GM15510 (cell line): ENCODE data around the gene SLX4.

Experiments
- POLR2A ChIP-seq: IDR thresholded peaks from 3 replicates; pipeline ENCODE4 v1.6.1; 2011; ENCODE audit warnings: borderline replicate concordance; ENCODE audit not compliant: insufficient read length; ENCODE audit errors: extremely low read depth

SLX4 gene

GRCh38 chr16:3611146-3611975 lies at the start of gene SLX4:
SLX4 (minus strand) TSS chr16:3611606; CDS start chr16:3608964, 2,642 bp downstream.
- peak; percentile 93 for TF ChIP-seq POLR2A

- no peak for TF ChIP-seq POLR2A
Measured at GRCh38 chr16:3659251-3659650, 47.8 kb upstream of the SLX4 start.

GRCh38 chr16:3656491-3657468 lies 45.4 kb upstream of the SLX4 start:
- no peak for TF ChIP-seq POLR2A

GRCh38 chr16:3655396-3656159 lies 44.2 kb upstream of the SLX4 start:
- no peak for TF ChIP-seq POLR2A

- no peak for TF ChIP-seq POLR2A
Measured at GRCh38 chr16:3655030-3655395, 43.6 kb upstream of the SLX4 start.

- TF ChIP-seq POLR2A: no peak
Measured at GRCh38 chr16:3654249-3654991, 43.0 kb upstream of the SLX4 start, which contains the start of gene DNASE1. DNASE1 (plus strand) TSS chr16:3654691; CDS start chr16:3655374, 683 bp downstream.

GRCh38 chr16:3652373-3653195 lies 41.2 kb upstream of the SLX4 start:
- no peak for TF ChIP-seq POLR2A

GRCh38 chr16:3651461-3652372 lies 40.3 kb upstream of the SLX4 start:
- TF ChIP-seq POLR2A: no peak

- TF ChIP-seq POLR2A: no peak
Measured at GRCh38 chr16:3650631-3651265, 39.3 kb upstream of the SLX4 start.

GRCh38 chr16:3646348-3646920 lies 35.0 kb upstream of the SLX4 start:
- no peak for TF ChIP-seq POLR2A
